DND-41 (cell line): ENCODE results near the gene TAOK1.

ENCODE experiments used
- CTCF ChIP-seq: IDR thresholded peaks from 2 replicates; pipeline ENCODE4 v1.5.1; 2012; ENCODE audit warnings: borderline replicate concordance, low read length, moderate library complexity, mild to moderate bottlenecking; ENCODE audit not compliant: poor library complexity, severe bottlenecking; ENCODE audit errors: extremely low read depth
- EZH2 ChIP-seq: IDR thresholded peaks from 3 replicates; pipeline ENCODE4 v1.6.1; 2012; ENCODE audit warnings: borderline replicate concordance, low read depth, mild to moderate bottlenecking, moderate library complexity, low read length, inconsistent platforms; ENCODE audit not compliant: severe bottlenecking

GRCh38 chr17:29567554-29568330 lies 177.6 kb downstream of the TAOK1 start:
- TF ChIP-seq CTCF (peak; percentile 57), EZH2 (no peak)
